Loucy (cell line): ENCODE measurements around the gene PAK5.

Experiments used
- H2AFZ ChIP-seq: fragments of 200-600 bp; sonication (generic); 2 replicates; pipeline ENCODE4 v1.6.0; 2016; ENCODE audit warnings: antibody characterized with exemption, mild to moderate bottlenecking, low read length, moderate library complexity
- H3F3A ChIP-seq: fragments of 200-600 bp; 2 replicates; pipeline ENCODE4 v1.6.0; 2016; ENCODE audit warnings: antibody characterized with exemption, low read depth, mild to moderate bottlenecking
- H3K27me3 ChIP-seq: fragments of 200-600 bp; sonication (generic); 2 replicates; pipeline ENCODE4 v1.6.1; 2014; ENCODE audit warnings: low read length, mild to moderate bottlenecking; ENCODE audit not compliant: insufficient read depth, poor library complexity, severe bottlenecking
- H3K36me3 ChIP-seq: fragments of 200-600 bp; sonication (generic); 2 replicates; pipeline ENCODE4 v1.6.1; 2016; ENCODE audit warnings: low read length; ENCODE audit not compliant: insufficient read depth
- H3K4me1 ChIP-seq: fragments of 200-600 bp; sonication (generic); 2 replicates; pipeline ENCODE4 v1.5.1; 2014; ENCODE audit warnings: low read length, mild to moderate bottlenecking; ENCODE audit not compliant: insufficient read depth, poor library complexity, severe bottlenecking
- H3K4me2 ChIP-seq: fragments of 200-600 bp; sonication (generic); 2 replicates; pipeline ENCODE4 v1.6.0; 2014; ENCODE audit warnings: antibody characterized with exemption, low read length, low read depth, mild to moderate bottlenecking; ENCODE audit not compliant: poor library complexity, severe bottlenecking
- H3K4me3 ChIP-seq: fragments of 200-600 bp; sonication (generic); 2 replicates; pipeline ENCODE4 v1.5.1; 2014; ENCODE audit warnings: low read length, mild to moderate bottlenecking, mixed read lengths; ENCODE audit not compliant: poor library complexity, severe bottlenecking
- H3K79me2 ChIP-seq: fragments of 200-600 bp; sonication (generic); 2 replicates; pipeline ENCODE4 v1.6.1; 2014; ENCODE audit warnings: low read length; ENCODE audit not compliant: insufficient read depth
- H3K9ac ChIP-seq: fragments of 200-600 bp; sonication (generic); 2 replicates; pipeline ENCODE4 v1.6.0; 2014; ENCODE audit warnings: mild to moderate bottlenecking, low read depth, low read length, moderate library complexity; ENCODE audit not compliant: poor library complexity, severe bottlenecking
- H3K9me2 ChIP-seq: fragments of 200-600 bp; sonication (generic); replicated peaks from 2 replicates; pipeline ENCODE4 v1.6.1; 2016; ENCODE audit warnings: low read depth, low read length, mixed read lengths
- H3K9me3 ChIP-seq: fragments of 200-600 bp; sonication (generic); 2 replicates; pipeline ENCODE4 v1.6.1; 2014; ENCODE audit warnings: mild to moderate bottlenecking, antibody characterized with exemption, low read length, low read depth; ENCODE audit not compliant: insufficient read depth
- H4K20me1 ChIP-seq: fragments of 200-600 bp; sonication (generic); 2 replicates; pipeline ENCODE4 v1.6.0; 2014; ENCODE audit warnings: antibody characterized with exemption, low read length, mild to moderate bottlenecking; ENCODE audit not compliant: insufficient read depth, poor library complexity, severe bottlenecking
- EZH2phosphoT487 ChIP-seq: fragments of 200-600 bp; IDR thresholded peaks from 2 replicates; pipeline ENCODE4 v1.6.1; 2018; ENCODE audit warnings: antibody characterized with exemption, mild to moderate bottlenecking, moderate library complexity, borderline replicate concordance
- TF ChIP-seq, protein P1 (sequence below): fragments of 200-600 bp; sonication (generic); conservative IDR thresholded peaks from 2 replicates; pipeline ENCODE4 v1.5.1; 2014; ENCODE audit warnings: mild to moderate bottlenecking, antibody characterized with exemption, low read length

Gene PAK5

DNA sequence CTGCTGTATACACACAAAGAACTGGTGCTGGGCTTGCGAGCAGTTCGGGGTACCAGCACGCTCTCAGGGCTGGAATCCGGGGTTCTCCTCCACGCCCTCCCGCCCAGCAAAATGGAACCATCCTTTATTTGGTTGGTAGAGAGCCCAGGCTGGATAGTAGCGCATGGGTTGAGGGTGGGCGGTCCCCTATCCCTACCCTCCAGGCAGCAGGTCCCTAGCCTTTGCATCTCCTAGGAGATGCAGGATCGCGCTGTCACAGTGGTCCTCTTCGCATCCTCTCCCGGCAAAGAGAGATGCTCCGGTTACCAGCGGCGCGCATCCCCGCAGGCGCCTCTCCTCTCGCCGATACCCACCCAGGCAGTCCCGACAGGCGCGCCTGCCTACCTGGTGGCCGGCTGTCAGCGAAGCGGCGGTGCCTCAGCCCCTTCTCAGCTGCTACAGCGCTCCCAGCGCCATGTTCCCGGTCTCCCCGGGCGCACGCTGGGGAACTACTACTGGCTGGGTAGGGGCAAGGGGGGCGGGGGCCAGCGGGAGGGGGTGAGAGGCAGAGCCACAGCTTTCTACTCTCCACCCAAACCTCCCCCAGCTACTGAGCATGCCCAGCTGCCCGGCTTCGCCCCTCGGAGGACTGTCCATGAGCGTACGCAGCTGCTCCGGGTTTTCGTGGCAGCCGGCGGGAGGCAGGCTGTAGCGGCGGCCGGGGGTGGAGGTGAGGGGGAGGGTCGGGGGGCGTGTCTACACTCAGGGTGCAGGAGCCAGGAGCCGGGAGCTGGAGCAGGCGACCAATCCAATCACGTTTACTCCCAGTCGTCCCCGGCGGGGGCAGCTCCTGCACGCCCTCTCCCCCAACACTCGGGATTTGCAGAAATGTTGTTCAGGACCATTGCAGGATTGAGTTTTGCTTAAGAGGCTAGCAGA, at the start of gene PAK5:
Gene PAK5, minus strand, starts transcription at position 699 of the 918 bp plus-strand sequence. CDS start 194,748 bp downstream, outside the sequence.
- Histone ChIP-seq H3K9me3 (no peaks in the 10 kb centered on the region), H3K4me2 (no peak within 1 kb of the TSS), H3K4me3 (no peak within 1 kb of the TSS), H3K36me3 (no peaks in the 10 kb centered on the region), H3K9me2 (no peaks in the 10 kb centered on the region), H3K79me2 (no peaks in the 10 kb centered on the region), H4K20me1 (no peaks in the 10 kb centered on the region), H3F3A (no peaks in the 10 kb centered on the region), H2AFZ (no peak within 1 kb of the TSS), H3K4me1 (no peaks in the 10 kb centered on the region), H3K27me3 (no peaks in the 10 kb centered on the region), H3K9ac (no peak within 1 kb of the TSS)
- no peak for TF ChIP-seq EZH2phosphoT487

- no peak overlapping the region for H3K4me2 ChIP-seq
- H3K9ac ChIP-seq, result no peak overlapping the region
- H3K27me3 ChIP-seq, result no peaks in the 10 kb centered on the region
- H3K4me3 ChIP-seq, result no peak overlapping the region
- no peaks in the 10 kb centered on the region for H3K4me1 ChIP-seq
- no peaks in the 10 kb centered on the region for H3K36me3 ChIP-seq
- H3K9me2 ChIP-seq, result no peaks in the 10 kb centered on the region
- no peak overlapping the region for H2AFZ ChIP-seq
- no peak for TF ChIP-seq EZH2phosphoT487
- TF ChIP-seq, protein P1, sequence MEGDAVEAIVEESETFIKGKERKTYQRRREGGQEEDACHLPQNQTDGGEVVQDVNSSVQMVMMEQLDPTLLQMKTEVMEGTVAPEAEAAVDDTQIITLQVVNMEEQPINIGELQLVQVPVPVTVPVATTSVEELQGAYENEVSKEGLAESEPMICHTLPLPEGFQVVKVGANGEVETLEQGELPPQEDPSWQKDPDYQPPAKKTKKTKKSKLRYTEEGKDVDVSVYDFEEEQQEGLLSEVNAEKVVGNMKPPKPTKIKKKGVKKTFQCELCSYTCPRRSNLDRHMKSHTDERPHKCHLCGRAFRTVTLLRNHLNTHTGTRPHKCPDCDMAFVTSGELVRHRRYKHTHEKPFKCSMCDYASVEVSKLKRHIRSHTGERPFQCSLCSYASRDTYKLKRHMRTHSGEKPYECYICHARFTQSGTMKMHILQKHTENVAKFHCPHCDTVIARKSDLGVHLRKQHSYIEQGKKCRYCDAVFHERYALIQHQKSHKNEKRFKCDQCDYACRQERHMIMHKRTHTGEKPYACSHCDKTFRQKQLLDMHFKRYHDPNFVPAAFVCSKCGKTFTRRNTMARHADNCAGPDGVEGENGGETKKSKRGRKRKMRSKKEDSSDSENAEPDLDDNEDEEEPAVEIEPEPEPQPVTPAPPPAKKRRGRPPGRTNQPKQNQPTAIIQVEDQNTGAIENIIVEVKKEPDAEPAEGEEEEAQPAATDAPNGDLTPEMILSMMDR, result no peak
- no peaks in the 10 kb centered on the region for H3F3A ChIP-seq
- no peaks in the 10 kb centered on the region for H3K79me2 ChIP-seq
- no peaks in the 10 kb centered on the region for H4K20me1 ChIP-seq
- H3K9me3 ChIP-seq, result no peaks in the 10 kb centered on the region
Observed at GRCh38 chr20:9887706-9888105, 48.8 kb upstream of the PAK5 start.

DNA sequence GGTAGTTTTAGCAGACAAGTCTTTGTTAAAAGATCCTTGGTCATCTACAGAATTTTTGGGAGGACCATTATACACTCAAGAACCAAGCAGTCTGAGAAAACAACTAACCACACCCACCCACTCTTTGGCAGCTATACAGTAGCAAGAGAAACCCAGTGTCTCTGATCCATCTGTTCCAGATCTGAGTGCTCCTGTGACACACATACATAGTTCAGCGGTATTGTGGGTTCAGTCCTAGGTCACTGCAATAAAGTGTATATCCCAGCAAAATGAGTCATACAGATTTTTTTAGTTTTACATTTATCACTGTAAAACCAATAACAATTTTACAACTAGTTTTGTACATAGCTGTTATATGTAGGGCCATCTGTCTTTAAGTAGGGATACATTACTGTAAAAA, 47.4 kb upstream of the PAK5 start:
- no peak overlapping the region for H3K4me3 ChIP-seq
- no peaks in the 10 kb centered on the region for H4K20me1 ChIP-seq
- H3K27me3 ChIP-seq, result no peaks in the 10 kb centered on the region
- no peaks in the 10 kb centered on the region for H3K36me3 ChIP-seq
- H3K9ac ChIP-seq, result no peak overlapping the region
- H3K79me2 ChIP-seq, result no peaks in the 10 kb centered on the region
- H3F3A ChIP-seq, result no peaks in the 10 kb centered on the region
- no peaks in the 10 kb centered on the region for H3K4me1 ChIP-seq
- no peaks in the 10 kb centered on the region for H3K9me3 ChIP-seq
- H2AFZ ChIP-seq, result no peak overlapping the region
- TF ChIP-seq, protein P1, result no peak
- no peak for TF ChIP-seq EZH2phosphoT487
- H3K4me2 ChIP-seq, result no peak overlapping the region
- no peaks in the 10 kb centered on the region for H3K9me2 ChIP-seq
